HG03558 (cell line): Measurements from ENCODE around the gene THPO.

Source experiments
- ATAC-seq: cut with Tn5 transposase; IDR thresholded peaks from one replicate; pipeline ENCODE4 v1.9.1; 2021; ENCODE audit warnings: moderate number of reproducible peaks; ENCODE audit not compliant: unreplicated experiment; ENCODE audit errors: extremely low read depth

THPO gene

GRCh38 chr3:184368586-184369183, 9.3 kb downstream of the THPO start:
- ATAC-seq = no peak

- no peak for ATAC-seq
These were observed 9.9 kb downstream of the THPO start for GRCh38 chr3:184368116-184368515.

- ATAC-seq = no peak
These were observed 11.3 kb downstream of the THPO start for GRCh38 chr3:184366619-184367289.

GRCh38 chr3:184362668-184363546, 15.1 kb downstream of the THPO start:
- ATAC-seq = peak; percentile 76

- ATAC-seq = no peak
These were observed 15.9 kb downstream of the THPO start for GRCh38 chr3:184361932-184362667.

GRCh38 chr3:184361532-184361931, 16.5 kb downstream of the THPO start, which contains the start of the genes CLCN2 and POLR2H:
Gene CLCN2, minus strand, starts transcription at chr3:184361605. Its CDS starts 126 bp downstream, at chr3:184361479.
Gene POLR2H, plus strand, starts transcription at chr3:184361710. Its CDS starts 1,783 bp downstream, at chr3:184363493.
- ATAC-seq = no peak

GRCh38 chr3:184360929-184361531, 17.0 kb downstream of the THPO start:
- no peak for ATAC-seq

- no peak for ATAC-seq
These were observed 17.7 kb downstream of the THPO start for GRCh38 chr3:184360070-184360928.

GRCh38 chr3:184359610-184360009, 18.4 kb downstream of the THPO start:
- ATAC-seq = no peak

GRCh38 chr3:184358921-184359350, 19.1 kb downstream of the THPO start:
- ATAC-seq = no peak

GRCh38 chr3:184358124-184358767, 19.8 kb downstream of the THPO start:
- ATAC-seq = no peak

GRCh38 chr3:184357248-184358123, 20.5 kb downstream of the THPO start:
- ATAC-seq = no peak

GRCh38 chr3:184355261-184356040, 22.6 kb downstream of the THPO start:
- no peak for ATAC-seq

GRCh38 chr3:184354754-184355153, 23.3 kb downstream of the THPO start:
- no peak for ATAC-seq

GRCh38 chr3:184354121-184354728, 23.8 kb downstream of the THPO start:
- no peak for ATAC-seq

GRCh38 chr3:184353546-184353941, 24.5 kb downstream of the THPO start:
- ATAC-seq = no peak
